Lower lobe of right lung (tissue), 2 donors: Measurements from ENCODE around the gene HDAC7. TPM values are rescaled to one million over a fixed set of nuclear protein-coding genes. Genes with fewer than 3 reads are reported as not detected.

Source experiments
- ATAC-seq, 2 donors: fragments of 200-7000 bp; cut with Tn5 transposase; one replicate each; pipeline ENCODE4 v1.9.1; 2020 to 2022; ENCODE audit warnings: mild to moderate bottlenecking in 2 of 2, moderate library complexity in 2 of 2
- DNase-seq: peaks from one replicate; pipeline ENCODE4 v3.0.0-alpha.2; 2020
- H3K27ac ChIP-seq: fragments of 200-600 bp; one replicate; pipeline ENCODE4 v1.8.0; 2022
- H3K27me3 ChIP-seq: fragments of 200-600 bp; one replicate; pipeline ENCODE4 v1.8.0; 2022; ENCODE audit warnings: low read depth
- H3K36me3 ChIP-seq: fragments of 200-600 bp; one replicate; pipeline ENCODE4 v1.8.0; 2022; ENCODE audit warnings: mild to moderate bottlenecking
- H3K4me1 ChIP-seq: fragments of 200-600 bp; one replicate; pipeline ENCODE4 v1.8.0; 2022
- H3K4me3 ChIP-seq: fragments of 200-600 bp; one replicate; pipeline ENCODE4 v1.8.0; 2022; ENCODE audit warnings: mild to moderate bottlenecking
- H3K9me3 ChIP-seq: fragments of 200-600 bp; one replicate; pipeline ENCODE4 v1.8.0; 2022
- CTCF ChIP-seq: fragments of 200-600 bp; IDR thresholded peaks from one replicate; pipeline ENCODE4 v1.8.0; 2022; ENCODE audit warnings: antibody characterized with exemption, mild to moderate bottlenecking
- intact Hi-C: fragments of 100-400 bp; cut with DNase I; formaldehyde crosslinking; loops from one replicate; pipeline ENCODE4 v1.11.0; 2022
- total RNA-seq: library from RNA; stranded (reverse); fragmentation: NEBNext Ultra II Directional; extraction: Animal tissue kit (Norgen Biotek cat#: 25700); gene quantifications from one replicate; pipeline ENCODE4 v1.2.1, GENCODE V29; 2021
- donor health status: DM: no; HTN: yes; CAD: no; lungs with severe emphysema.

Gene HDAC7
- total RNA-seq, 1 donor from 2014 or later: 104 TPM

- Histone ChIP-seq H3K36me3 (peaks cover 76% of the 10 kb centered on the region), H3K27ac (no peak overlapping the region), H3K4me1 (peaks cover 5% of the 10 kb centered on the region), H3K27me3 (no peaks in the 10 kb centered on the region), H3K9me3 (no peaks in the 10 kb centered on the region), H3K4me3 (no peak overlapping the region)
- no peak for ATAC-seq
- TF ChIP-seq CTCF: no peak
- intact Hi-C loops: no loop called here
- peak; percentile 35 for DNase-seq
Measured at GRCh38 chr12:47783821-47784819, 35.6 kb downstream of the HDAC7 start.

- Histone ChIP-seq H3K4me3 (no peak overlapping the region), H3K9me3 (no peaks in the 10 kb centered on the region), H3K27me3 (no peaks in the 10 kb centered on the region), H3K36me3 (peaks cover 67% of the 10 kb centered on the region), H3K4me1 (peaks cover 14% of the 10 kb centered on the region), H3K27ac (no peak overlapping the region)
- intact Hi-C loops: no loop called here
- peak; percentile 30 for DNase-seq
- no peak for ATAC-seq
- no peak for TF ChIP-seq CTCF
Measured at GRCh38 chr12:47783024-47783755, 36.5 kb downstream of the HDAC7 start.

DNA sequence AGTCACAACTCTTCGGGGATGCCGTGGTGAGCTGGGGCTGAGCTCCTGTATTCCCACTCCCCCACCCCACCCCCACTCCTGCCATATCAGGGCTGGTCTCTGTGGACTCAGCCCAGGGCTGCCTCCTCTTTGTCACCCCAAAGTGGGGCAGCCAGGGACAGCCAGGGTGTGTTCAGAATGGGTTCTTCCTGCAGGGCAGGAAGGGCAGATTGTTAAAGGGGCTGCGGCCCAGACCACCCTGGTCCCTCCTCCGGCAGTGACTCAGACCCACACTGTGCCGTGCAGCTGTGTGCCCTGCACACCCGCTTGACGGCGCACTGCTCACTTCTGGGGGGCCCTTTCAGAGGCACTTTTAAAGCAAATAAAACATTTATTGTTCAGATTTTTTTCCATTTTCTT lies 37.3 kb downstream of the HDAC7 start:
- H3K27me3 ChIP-seq: no peaks in the 10 kb centered on the region
- H3K27ac ChIP-seq: no peak overlapping the region
- peaks cover 22% of the 10 kb centered on the region for H3K4me1 ChIP-seq
- intact Hi-C loops: no loop called here
- ATAC-seq (no peak), DNase-seq (peak; percentile 40)
- TF ChIP-seq CTCF: no peak
- H3K4me3 ChIP-seq: no peak overlapping the region
- no peaks in the 10 kb centered on the region for H3K9me3 ChIP-seq
- H3K36me3 ChIP-seq: peaks cover 59% of the 10 kb centered on the region

GRCh38 chr12:47781479-47782371 lies 38.0 kb downstream of the HDAC7 start:
- no peak for TF ChIP-seq CTCF
- Histone ChIP-seq H3K27me3 (no peaks in the 10 kb centered on the region), H3K9me3 (no peaks in the 10 kb centered on the region), H3K4me1 (peaks cover 29% of the 10 kb centered on the region), H3K36me3 (peaks cover 52% of the 10 kb centered on the region), H3K4me3 (no peak overlapping the region), H3K27ac (no peak overlapping the region)
- DNase-seq (peak; percentile 38), ATAC-seq (no peak)
- intact Hi-C loops: no loop called here
